ENCODE data around the gene BMP2K.
"Not testable (repeated sequence)": the region's sequence is repeated elsewhere in the genome, so short reads cannot be mapped to it uniquely, and the experiment has no call there.

Gene BMP2K

DNA sequence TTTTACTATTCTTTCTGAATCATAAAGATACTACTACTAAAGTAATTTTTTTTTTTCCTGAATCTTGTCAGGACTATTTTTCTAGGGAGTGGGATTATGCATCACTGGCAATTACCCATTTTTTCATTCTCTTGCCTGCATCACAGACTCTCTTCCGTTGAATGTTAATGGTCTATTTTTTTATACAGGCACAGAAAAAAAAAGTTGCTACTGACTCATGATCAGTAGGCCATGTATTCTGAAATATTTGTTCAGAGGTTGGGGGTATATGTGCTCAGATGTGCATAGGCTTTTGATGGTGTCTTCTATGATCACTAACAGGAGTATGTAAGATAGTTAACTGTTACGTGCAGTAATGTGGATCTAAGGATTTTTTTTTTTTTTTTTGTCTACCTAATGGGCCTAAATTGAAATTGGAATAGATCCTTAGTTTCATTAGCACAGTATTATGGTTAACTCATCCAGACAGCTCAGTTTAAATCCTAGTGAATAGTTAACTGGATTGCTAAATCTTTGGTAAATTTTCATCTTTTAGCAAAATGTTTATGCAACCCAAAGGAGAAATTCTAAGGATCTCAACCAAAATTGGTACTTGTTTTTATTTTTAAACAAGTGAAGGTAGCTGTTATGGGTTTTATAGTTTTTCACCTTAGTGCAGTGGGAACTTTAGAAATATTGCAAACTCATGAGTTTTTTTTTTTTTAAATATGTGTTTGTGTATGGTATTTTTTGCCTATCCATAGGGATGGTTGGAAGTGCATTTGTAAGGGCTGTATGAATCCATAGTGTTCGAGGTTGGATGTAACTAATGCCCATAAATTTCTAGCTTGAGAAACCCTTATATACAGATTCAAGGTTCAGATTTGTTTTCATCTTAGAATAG is 12.1 kb downstream of the BMP2K start:
- no peak for DNase-seq (ENCODE audit: low spot score)

DNA sequence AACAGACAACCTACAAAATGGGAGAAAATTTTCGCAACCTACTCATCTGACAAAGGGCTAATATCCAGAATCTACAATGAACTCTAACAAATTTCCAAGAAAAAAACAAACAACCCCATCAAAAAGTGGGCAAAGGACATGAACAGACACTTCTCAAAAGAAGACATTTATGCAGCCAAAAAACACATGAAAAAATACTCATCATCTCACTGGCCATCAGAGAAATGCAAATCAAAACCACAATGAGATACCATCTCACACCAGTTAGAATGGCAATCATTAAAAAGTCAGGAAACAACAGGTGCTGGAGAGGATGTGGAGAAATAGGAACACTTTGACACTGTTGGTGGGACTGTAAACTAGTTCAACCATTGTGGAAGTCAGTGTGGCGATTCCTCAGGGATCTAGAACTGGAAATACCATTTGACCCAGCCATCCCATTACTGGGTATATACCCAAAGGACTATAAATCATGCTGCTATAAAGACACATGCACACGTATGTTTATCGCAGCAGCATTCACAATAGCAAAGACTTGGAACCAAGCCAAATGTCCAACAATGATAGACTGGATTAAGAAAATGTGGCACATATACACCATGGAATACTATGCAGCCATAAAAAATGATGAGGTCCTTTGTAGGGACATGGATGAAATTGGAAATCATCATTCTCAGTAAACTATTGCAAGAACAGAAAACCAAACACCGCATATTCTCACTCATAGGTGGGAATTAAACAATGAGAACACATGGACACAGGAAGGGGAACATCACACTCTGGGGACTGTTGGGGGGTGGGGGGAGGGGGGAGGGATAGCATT is 19.7 kb downstream of the BMP2K start:
- DNase-seq (ENCODE audit: low spot score) = not testable (repeated sequence)

DNA sequence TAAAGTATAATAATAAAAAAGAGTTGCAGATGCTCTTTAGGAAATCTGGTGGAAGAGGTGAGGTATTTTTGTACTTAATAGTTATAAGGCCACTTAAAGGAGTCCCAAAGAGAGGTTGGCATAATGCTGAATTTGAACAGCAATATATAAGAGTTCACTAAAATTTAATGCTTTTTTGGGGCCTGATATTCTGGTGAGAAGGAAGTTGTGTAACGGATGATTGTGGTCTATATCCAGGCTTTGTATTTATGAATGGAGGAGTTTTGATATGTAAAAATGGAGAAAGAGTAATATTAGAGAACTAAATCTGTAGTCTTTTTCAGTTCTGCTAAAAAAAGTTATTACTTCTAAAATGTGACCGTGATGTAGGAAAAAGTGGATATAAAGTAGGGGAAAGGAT is 20.4 kb downstream of the BMP2K start:
- no peak for DNase-seq (ENCODE audit: low spot score)

DNA sequence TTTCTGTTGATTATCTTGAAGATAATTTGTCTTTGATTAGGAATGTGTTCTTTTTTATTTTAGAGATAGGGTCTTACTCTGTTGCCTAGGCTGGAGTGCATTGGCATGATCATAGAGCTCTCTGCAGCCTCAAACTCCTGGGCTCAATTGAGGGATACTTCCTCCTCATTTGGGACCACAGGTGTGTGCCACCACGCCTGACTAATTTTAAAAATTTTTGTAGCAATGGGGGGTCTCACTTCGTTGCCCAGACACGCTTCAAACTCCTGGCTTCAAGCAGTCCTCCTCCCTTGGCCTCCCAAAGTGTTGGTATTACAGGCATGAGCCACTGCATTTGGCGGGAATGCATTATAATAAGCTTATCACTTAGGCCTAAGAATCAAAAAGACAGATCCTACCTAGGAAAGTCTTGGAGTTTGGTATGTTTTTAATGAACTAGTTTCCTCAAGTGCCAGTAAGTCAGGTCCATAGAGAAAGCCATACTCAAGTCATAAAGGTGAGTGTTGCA is 21.7 kb downstream of the BMP2K start:
- DNase-seq (ENCODE audit: low spot score) = no peak

DNA sequence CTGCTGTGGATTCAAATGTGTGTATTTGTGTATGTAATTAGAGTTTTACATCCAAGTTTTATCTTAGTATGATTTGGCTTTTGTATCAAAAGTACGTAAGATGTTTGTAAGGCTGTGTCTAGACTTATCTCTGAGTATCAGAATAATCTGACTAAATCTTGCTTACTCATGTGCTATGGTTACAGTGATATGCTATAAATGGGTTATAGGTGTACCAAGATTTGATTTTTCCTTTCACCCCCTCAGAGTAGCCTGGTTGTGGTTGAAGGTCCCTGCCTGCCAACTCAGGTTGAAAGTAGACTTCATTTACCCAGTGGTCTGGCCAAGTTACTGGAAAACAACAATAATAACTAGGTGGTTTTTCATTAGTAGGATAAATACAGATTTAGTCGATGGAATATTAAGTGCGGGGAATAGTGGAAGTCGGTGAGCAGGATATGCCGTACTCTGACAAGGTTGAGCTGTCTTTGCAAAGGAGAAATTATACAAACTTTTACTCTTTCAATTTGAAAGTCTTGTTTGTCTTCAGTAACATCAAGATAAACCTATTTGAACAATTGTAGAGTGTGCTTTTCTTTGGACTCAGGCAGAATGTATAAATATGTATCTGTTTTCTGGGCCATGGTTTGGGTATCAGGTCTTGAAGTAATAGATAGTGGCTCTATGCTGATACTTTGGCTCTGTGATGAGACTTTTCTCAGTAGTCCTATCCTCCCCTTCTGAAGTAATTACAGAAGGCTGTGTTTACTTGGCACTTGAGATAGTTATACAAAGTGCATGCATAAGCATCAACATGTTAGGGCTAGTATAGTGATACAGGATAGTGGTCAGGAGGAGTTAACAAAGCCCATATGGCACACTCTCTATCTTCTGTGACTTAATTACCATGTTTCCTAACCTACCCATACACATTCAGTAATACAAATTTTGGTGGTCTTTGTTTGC is 23.7 kb downstream of the BMP2K start:
- DNase-seq (ENCODE audit: low spot score) = no peak

DNA sequence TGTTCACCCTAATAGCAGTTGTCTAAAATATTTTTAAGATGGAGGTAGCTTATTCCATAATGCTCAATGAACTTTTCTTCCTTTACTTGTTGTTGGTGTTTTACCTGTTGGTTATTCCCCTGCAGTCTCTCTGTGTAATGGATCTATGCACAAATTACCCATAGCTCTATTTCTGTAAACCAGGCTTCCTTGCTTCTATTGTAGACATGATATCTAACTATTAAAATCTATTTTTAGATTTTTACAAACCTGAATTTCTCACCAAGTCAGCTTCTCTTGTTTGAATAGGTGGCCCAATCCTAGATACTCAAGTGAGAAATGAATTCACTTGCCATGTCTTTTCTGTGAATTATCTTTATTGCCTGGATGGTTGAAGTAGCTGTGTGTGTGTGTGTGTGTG is 24.8 kb downstream of the BMP2K start:
- no peak for DNase-seq (ENCODE audit: low spot score)

DNA sequence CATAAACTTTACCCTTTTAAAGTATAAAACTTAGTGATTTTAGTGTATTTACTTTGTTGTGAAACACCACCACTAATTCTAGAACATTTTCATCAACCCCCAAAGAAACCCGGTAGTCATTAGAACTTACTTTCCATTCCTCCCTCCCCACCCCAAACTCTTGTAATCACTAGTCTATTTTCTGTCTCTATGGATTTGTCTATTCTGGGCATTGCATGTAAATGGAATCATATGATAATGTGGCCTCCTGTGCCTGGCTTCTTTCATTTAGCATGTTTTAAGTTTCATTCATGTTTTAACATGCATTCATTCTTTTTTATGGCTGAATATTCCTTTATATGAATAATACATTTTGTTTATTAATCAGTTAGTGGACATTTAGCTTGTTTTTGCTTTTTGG is 27.8 kb downstream of the BMP2K start:
- no peak for DNase-seq (ENCODE audit: low spot score)

DNA sequence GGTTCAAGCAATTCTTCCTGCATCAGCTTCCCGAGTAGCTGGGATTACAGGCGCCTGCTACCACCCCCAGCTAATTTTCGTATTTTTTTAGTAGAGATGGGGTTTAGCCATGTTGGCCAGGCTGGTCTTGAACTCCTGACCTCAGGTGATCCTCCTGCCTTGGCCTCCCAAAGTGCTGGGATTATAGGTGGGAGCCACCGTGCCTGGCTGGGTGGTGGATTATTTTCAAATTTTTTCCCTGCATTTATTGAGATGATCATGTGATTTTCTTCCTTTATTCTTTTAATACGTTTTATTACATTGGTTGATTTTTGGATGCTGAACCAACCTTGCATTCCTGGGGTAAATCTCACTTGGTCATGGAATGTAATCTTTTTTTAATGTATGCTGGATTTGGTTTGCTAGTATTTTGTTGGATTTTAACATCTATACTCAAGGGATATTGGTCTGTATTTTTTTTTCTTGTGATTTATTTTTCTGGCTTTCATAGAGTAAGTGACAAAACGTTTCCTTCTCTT is 30.9 kb downstream of the BMP2K start:
- no peak for DNase-seq (ENCODE audit: low spot score)

DNA sequence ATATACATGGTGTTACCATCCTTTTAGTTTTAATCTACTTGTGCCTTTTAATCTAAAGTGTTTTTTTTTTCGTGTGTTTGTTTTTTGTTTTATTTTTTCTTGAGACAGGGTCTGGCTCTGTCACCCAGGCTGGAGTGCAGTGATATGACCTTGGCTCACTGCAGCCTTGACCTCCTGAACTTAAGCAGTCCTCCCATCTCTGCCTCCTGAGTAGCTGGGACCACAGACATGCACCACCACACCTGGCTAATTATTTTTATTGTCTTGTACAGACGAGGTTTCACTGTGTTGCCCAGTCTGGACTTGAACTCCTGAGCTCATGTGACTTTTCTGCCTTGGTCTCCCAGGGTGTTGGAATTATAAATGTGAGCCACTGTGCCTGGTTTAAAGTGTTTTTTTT is 33.1 kb downstream of the BMP2K start:
- DNase-seq (ENCODE audit: low spot score) = no peak

DNA sequence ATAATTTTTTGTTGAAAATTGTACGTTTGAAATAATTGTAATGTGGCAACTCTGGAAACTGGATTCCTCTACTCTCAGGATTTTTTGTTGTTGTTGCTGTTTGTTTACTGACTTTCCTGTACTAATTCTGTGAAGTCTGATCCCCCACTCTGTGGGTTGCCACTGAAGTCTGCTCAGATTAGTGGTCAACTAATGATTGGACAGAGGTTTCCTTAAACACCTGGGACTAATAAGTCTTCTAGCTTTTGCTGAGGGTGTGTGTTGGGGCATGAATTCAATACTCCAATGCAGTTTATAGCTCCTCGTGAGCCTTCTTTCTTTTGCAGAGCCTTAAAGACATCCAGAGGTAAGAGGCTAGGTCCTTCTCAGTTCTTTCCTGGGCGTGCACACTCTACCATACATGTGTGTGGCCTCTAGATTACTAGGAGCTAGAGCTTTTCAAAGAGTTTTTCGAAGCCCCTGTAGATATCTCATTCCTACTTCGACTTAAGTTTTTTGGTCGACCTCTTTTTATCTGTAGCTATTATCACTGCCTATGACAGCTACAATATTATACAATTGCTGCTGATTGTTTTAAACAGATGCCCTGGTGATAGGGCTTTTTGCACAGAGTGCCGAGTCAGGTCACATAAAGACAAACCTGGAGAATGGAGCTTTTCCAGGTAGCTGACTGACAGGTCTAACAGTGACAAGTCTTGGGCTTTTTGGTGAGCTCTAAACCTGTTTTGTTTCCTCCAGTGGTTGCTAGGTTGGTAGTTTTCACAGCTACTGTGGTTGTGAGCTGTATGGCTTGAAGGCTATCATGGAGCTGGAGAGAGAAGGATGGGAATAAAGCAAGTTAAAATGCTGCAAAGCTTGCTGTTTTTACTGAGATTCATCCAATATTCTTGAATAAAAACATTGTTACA is 34.0 kb downstream of the BMP2K start:
- peak; percentile 7 for DNase-seq (ENCODE audit: low spot score)

DNA sequence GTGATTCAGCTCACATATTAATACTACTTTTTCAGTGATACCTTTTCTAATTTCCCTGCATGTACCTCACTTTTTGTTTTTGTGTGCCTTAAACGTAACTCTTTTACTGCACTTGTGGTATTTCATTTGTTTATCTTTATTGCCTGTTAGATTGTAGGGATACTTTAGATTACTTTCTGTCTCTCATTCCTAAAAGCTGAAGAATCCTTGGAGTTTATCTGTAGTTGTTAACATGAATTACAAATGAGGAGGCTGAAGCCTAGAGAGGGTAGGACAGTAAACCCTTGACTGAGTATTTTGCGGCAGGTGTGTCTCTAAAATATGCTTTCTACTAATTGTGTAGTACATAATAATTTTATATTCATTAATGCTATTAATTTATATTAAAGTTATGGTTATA is 34.9 kb downstream of the BMP2K start:
- DNase-seq (ENCODE audit: low spot score) = no peak

DNA sequence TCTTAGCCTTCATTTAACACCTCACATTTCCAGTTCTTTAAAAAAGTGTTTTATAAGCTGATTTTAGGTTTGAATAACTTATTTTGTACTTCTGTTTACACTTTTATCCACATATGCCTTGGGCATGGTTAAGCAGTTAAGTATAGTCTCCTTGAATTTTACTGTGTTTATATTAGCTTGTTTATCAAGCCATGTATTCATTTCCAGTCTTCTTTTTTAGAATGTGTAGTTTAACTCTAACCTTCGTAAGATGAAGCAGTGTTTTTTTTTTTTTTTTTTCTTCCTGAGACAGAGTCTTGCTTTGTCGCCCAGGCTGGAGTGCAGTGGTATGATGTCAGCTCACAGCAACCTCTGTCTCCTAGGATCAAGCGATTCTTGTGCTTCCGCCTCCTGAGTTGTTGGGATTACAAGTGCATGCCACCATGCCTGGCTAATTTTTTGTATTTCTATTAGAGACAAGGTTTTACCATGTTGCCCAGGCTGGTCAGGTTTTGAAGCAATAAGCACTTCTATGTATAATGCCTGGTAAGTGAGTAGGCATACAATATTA is 42.5 kb downstream of the BMP2K start:
- no peak for DNase-seq (ENCODE audit: low spot score)

DNA sequence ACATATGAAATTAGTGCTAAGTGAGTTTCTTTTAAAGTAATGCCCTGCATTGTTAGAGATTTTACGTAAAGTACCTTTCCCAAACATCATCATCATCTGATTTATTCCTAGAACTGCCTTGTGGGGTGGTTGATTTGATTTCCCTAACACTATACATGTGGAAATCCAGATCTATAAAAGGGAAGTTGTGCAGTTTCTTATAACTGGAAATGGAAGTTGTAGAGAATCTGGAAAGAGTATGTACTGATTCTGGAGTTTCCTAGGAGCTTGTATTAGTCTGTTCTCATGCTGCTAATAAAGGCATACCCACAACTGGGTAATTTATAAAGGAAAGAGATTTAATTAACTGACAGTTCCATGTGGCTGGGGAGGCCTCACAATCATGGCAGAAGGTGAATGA is 47.9 kb downstream of the BMP2K start:
- DNase-seq (ENCODE audit: low spot score) = no peak

DNA sequence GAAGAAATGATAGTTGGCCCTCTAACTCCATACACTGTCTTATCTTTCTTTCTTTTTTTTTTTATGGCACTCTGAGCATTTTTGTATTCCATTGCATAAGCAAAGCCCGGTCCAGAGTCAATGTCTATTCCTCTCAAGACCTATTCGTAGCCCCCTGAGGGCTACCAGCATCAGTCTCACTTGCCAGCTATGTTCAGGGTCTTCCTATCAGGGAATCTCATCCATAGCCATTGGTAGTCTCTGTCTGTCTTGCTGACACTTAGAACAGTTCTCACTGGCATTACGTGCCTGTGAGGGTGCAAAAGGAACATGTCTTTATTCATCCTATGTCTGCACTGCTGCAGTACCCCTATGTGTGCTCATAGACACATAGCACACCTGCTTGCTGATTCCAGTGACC is 51.0 kb downstream of the BMP2K start:
- no peak for DNase-seq (ENCODE audit: low spot score)

DNA sequence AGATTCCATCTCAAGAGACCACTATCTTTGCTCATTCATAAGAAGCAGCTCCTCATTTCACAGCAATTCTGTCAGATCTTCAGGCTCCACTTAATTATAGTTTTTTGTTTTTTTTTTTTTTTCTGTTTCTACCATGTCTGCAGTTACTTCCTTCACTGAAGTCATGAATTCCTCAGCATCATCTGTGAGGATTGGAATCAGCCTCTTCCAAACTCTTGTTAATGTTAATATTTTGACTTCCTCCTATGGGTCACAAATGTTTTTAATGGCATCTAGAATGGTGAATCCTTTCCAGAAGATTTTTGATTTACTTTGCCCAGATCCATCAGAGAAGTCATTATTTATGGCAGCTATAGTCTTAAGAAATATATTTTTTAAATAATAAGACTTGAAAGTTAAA is 53.1 kb downstream of the BMP2K start:
- DNase-seq (ENCODE audit: low spot score) = no peak

DNA sequence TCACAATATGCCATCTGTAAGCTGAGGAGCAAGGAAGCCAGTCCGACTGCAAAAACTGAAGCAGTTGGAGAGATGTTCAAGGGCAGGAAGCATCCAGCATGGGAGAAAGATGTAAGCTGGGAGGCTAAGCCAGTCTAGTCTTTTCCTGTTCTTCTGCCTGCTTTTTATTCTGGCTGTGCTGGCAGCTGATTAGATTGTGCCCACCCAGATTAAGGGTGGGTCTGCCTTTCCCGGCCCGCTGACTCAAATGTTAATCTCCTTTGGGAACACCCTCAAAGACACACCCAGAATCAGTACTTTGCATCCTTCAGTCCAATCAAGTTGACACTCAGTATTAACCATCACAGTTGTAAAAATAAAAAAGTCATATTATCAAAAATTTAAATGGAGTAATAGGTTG is 63.5 kb downstream of the BMP2K start:
- not testable (repeated sequence) for DNase-seq (ENCODE audit: low spot score)

DNA sequence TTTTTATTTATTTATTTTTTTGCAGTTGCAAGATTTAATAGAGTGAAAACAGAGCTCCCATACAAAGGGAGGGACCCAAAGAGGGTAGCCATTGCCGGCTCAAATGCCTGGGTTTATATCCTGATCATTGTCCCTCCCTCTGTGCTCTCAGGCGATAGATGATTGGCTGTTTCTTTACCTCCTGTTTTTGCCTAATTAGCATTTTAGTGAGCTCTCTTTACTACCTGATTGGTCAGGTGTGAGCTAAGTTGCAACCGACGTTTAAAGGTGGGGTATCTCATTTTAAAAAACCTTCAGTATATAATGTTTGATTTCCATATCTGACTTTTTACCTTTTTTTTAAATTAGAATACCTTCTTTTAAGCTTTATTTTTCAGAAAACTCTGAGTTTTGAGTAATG is 64.1 kb downstream of the BMP2K start:
- DNase-seq (ENCODE audit: low spot score) = not testable (repeated sequence)

DNA sequence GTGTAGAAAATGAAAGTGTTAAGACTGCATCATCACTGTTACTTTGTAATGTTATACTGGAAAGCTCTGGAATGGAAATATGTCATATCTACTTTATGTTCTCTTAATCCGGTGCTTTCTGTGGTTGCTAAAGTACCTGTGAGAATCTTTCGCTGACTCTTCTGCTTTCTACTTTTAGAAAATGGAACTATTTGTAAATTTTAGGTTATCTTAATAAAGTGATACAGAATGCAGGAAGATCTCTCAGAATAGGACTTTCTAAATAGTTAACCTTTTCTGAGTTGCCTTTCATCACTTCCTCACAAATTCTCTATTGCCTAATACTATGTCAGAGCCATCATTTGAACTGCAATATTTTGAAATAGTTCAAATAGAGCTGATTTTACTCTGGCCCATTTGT is 69.3 kb downstream of the BMP2K start:
- no peak for DNase-seq (ENCODE audit: low spot score)

DNA sequence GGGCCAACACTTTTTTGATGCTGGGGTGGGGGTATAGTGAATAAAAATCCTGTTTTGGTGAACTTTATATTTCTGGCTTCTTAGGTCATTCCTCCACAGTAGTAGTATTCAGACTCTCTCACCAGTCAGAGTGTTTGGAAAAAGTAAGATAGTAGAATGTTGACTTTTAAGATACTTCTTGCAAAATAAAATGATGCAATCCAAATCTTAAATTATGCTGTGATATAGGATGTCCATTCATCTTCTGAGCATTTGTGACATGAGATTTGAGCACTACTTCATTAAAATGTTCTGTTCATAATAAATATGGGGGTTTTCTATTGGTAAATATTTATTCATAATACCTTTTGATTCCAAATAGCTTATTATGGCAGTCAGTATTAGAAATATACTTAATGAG is 70.1 kb downstream of the BMP2K start:
- DNase-seq (ENCODE audit: low spot score) = no peak

DNA sequence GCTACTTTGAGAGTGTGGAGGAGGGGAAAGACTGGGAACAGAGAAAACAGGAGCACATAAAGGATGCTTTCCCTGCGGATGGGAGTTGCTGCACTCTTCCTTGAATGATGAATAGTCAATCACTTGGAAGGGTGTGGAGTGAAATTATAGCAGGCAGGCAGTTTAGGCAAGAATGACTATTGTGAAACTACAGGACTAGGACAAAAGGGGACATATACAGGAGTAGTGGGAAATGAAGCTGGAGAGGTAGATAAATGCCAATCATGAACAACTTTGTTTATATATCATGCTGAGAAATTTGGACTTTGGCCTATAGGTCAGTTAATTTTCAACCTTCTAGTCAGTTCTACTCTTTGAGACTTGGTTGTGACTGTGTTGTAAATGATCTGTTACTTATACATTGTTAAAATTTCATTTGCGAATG is 86.2 kb downstream of the BMP2K start:
- DNase-seq (ENCODE audit: low spot score) = no peak
